Bronchial epithelial cell (primary cell): ENCODE results near the gene BTC. TPM values are rescaled to one million over a fixed set of nuclear protein-coding genes. Genes with fewer than 3 reads are reported as not detected.

Experiments
- DNase-seq: peaks from one replicate; pipeline ENCODE4 v3.0.0-alpha.2; 2010; ENCODE audit warnings: low read depth
- FAIRE-seq: peaks from 2 replicates; lab custom pipeline; 2011; peaks lifted over from hg19 to GRCh38; lab: Jason Lieb, UNC
- H3K27me3 ChIP-seq: 2 replicates; pipeline ENCODE4 v1.5.1; 2011; ENCODE audit warnings: low read length; ENCODE audit not compliant: control insufficient read depth, insufficient read depth
- H3K36me3 ChIP-seq: 2 replicates; pipeline ENCODE4 v1.5.1; 2011; ENCODE audit warnings: low read length; ENCODE audit not compliant: control insufficient read depth, insufficient read depth
- H3K4me3 ChIP-seq: 2 replicates; pipeline ENCODE4 v1.5.1; 2011; ENCODE audit warnings: mild to moderate bottlenecking, low read depth, low read length, control low read depth
- CTCF ChIP-seq: IDR thresholded peaks from 2 replicates; pipeline ENCODE4 v1.5.1; 2011; ENCODE audit warnings: mild to moderate bottlenecking, moderate library complexity, low read length, control low read depth, inconsistent platforms; ENCODE audit not compliant: insufficient read depth, severe bottlenecking
- total RNA-seq: library from RNA; depleted of rRNA; stranded (reverse); fragments of >200 nt; gene quantifications from 2 replicates; pipeline ENCODE4 v1.2.1, GENCODE V29; 2014

BTC gene
- total RNA-seq, 1 donor from 2014 or later, result 1.1 TPM

- Histone ChIP-seq H3K27me3 (no peaks in the 10 kb centered on the region), H3K36me3 (no peaks in the 10 kb centered on the region), H3K4me3 (no peak overlapping the region)
- DNase-seq (peak; percentile 37), FAIRE-seq (no peak)
- TF ChIP-seq CTCF, result no peak
Observed at GRCh38 chr4:74796631-74797030, 2.3 kb upstream of the BTC start.

- Histone ChIP-seq H3K27me3 (no peaks in the 10 kb centered on the region), H3K36me3 (no peaks in the 10 kb centered on the region), H3K4me3 (peak overlapping the region; percentile 77)
- TF ChIP-seq CTCF, result peak; percentile 74
- no peak for FAIRE-seq
- DNase-seq, result peak; percentile 46
Observed at GRCh38 chr4:74793757-74794381, 454 bp downstream of the BTC start.

- TF ChIP-seq CTCF, result no peak
- no peak overlapping the region for H3K4me3 ChIP-seq
- DNase-seq (no peak), FAIRE-seq (no peak)
- H3K36me3 ChIP-seq, result no peaks in the 10 kb centered on the region
- no peaks in the 10 kb centered on the region for H3K27me3 ChIP-seq
Observed at GRCh38 chr4:74790652-74791051, 3.7 kb downstream of the BTC start.

GRCh38 chr4:74789518-74789917 lies 4.8 kb downstream of the BTC start:
- Histone ChIP-seq H3K36me3 (no peaks in the 10 kb centered on the region), H3K27me3 (no peaks in the 10 kb centered on the region), H3K4me3 (no peak overlapping the region)
- FAIRE-seq, result no peak
- no peak for TF ChIP-seq CTCF
- DNase-seq, result no peak

- no peaks in the 10 kb centered on the region for H3K36me3 ChIP-seq
- H3K27me3 ChIP-seq, result no peaks in the 10 kb centered on the region
- TF ChIP-seq CTCF, result no peak
- DNase-seq, result peak; percentile 81
- no peak for FAIRE-seq
- no peak overlapping the region for H3K4me3 ChIP-seq
Observed at GRCh38 chr4:74777531-74777930, 16.8 kb downstream of the BTC start.

GRCh38 chr4:74772783-74773182 lies 21.5 kb downstream of the BTC start:
- DNase-seq (no peak), FAIRE-seq (no peak)
- Histone ChIP-seq H3K36me3 (no peaks in the 10 kb centered on the region), H3K4me3 (no peak overlapping the region), H3K27me3 (no peaks in the 10 kb centered on the region)
- no peak for TF ChIP-seq CTCF
